Measurements from ENCODE around the gene EXOC4. TPM values are rescaled to one million over a fixed set of nuclear protein-coding genes. Genes with fewer than 3 reads are reported as not detected.
"Not testable (repeated sequence)": the region's sequence is repeated elsewhere in the genome, so short reads cannot be mapped to it uniquely, and the experiment has no call there.

Gene EXOC4
- total RNA-seq, 1 experiment from 2014 or later = 77.0 TPM

GRCh38 chr7:133601617-133602016, 348.7 kb downstream of the EXOC4 start:
- no peak for DNase-seq (ENCODE audit: extremely low read depth, low read depth)

- DNase-seq (ENCODE audit: extremely low read depth, low read depth) = no peak
Measured at GRCh38 chr7:133602291-133602690, 349.4 kb downstream of the EXOC4 start.

- no peak for DNase-seq (ENCODE audit: extremely low read depth, low read depth)
Measured at GRCh38 chr7:133606991-133607390, 354.1 kb downstream of the EXOC4 start.

- no peak for DNase-seq (ENCODE audit: extremely low read depth, low read depth)
Measured at GRCh38 chr7:133609806-133610205, 356.9 kb downstream of the EXOC4 start.

- no peak for DNase-seq (ENCODE audit: extremely low read depth, low read depth)
Measured at GRCh38 chr7:133611955-133612354, 359.1 kb downstream of the EXOC4 start.

GRCh38 chr7:133613250-133613790, 360.4 kb downstream of the EXOC4 start:
- peak; percentile 62 for DNase-seq (ENCODE audit: extremely low read depth, low read depth)

- DNase-seq (ENCODE audit: extremely low read depth, low read depth) = no peak
Measured at GRCh38 chr7:133614251-133614650, 361.4 kb downstream of the EXOC4 start.

GRCh38 chr7:133618970-133619369, 366.1 kb downstream of the EXOC4 start:
- no peak for DNase-seq (ENCODE audit: extremely low read depth, low read depth)

- DNase-seq (ENCODE audit: extremely low read depth, low read depth) = no peak
Measured at GRCh38 chr7:133619491-133619890, 366.6 kb downstream of the EXOC4 start.

- DNase-seq (ENCODE audit: extremely low read depth, low read depth) = no peak
Measured at GRCh38 chr7:133623721-133624120, 370.8 kb downstream of the EXOC4 start.

GRCh38 chr7:133625046-133625445, 372.2 kb downstream of the EXOC4 start:
- DNase-seq (ENCODE audit: extremely low read depth, low read depth) = no peak

GRCh38 chr7:133629701-133630100, 376.8 kb downstream of the EXOC4 start:
- DNase-seq (ENCODE audit: extremely low read depth, low read depth) = no peak

- DNase-seq (ENCODE audit: extremely low read depth, low read depth) = peak; percentile 9
Measured at GRCh38 chr7:133633055-133633454, 380.2 kb downstream of the EXOC4 start.

- DNase-seq (ENCODE audit: extremely low read depth, low read depth) = no peak
Measured at GRCh38 chr7:133635541-133635940, 382.7 kb downstream of the EXOC4 start.

- DNase-seq (ENCODE audit: extremely low read depth, low read depth) = no peak
Measured at GRCh38 chr7:133638857-133639256, 386.0 kb downstream of the EXOC4 start.

- DNase-seq (ENCODE audit: extremely low read depth, low read depth) = no peak
Measured at GRCh38 chr7:133641436-133641835, 388.6 kb downstream of the EXOC4 start.

- DNase-seq (ENCODE audit: extremely low read depth, low read depth) = no peak
Measured at GRCh38 chr7:133642907-133643306, 390.0 kb downstream of the EXOC4 start.

- not testable (repeated sequence) for DNase-seq (ENCODE audit: extremely low read depth, low read depth)
Measured at GRCh38 chr7:133643652-133644051, 390.8 kb downstream of the EXOC4 start.

GRCh38 chr7:133645884-133646391, 393.1 kb downstream of the EXOC4 start:
- no peak for DNase-seq (ENCODE audit: extremely low read depth, low read depth)

GRCh38 chr7:133646472-133647315, 393.8 kb downstream of the EXOC4 start:
- no peak for DNase-seq (ENCODE audit: extremely low read depth, low read depth)

GRCh38 chr7:133649593-133649992, 396.7 kb downstream of the EXOC4 start:
- DNase-seq (ENCODE audit: extremely low read depth, low read depth) = no peak

GRCh38 chr7:133650069-133650468, 397.2 kb downstream of the EXOC4 start:
- peak; percentile 9 for DNase-seq (ENCODE audit: extremely low read depth, low read depth)

Measured in NCI-H460 (cell line).